ENCODE data around the gene ZNF804A. TPM values are rescaled to one million over a fixed set of nuclear protein-coding genes. Genes with fewer than 3 reads are reported as not detected.

Gene ZNF804A
- total RNA-seq, 1 donor from 2014 or later, result not detected

DNA sequence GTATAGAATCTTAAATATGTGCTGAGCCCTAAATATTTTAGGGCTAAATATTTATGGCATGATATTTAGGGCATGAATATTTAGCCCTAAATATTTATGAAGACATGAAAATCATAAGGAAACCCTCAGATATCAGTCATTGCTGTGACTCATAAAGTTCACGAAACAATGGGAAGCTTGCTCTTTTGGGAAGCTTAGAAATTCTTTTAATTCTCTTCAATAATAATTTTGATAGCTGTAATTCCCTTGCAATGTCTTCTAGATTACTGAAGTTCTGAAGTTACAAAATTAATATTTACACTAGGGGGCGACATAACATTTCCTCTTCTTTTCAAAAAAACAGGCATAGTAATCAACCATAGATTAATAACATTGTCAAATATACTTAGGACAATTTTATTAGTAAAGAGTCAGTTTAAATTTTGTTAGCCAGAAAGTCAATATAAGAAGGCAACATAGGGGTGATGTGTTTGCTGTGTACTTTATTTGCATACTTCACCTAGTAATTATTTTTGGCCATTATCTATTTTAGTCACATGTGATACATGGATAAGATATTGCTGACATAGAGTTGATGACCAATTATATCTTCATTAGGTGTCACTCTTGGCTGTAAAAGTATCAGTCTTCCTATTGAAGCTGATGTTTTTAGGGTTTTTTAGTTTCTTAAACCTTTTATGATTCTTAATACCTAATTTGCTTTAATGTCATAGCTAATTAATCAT is 13.2 kb downstream of the ZNF804A start:
- Histone ChIP-seq H3K27me3 (ENCODE audit: control insufficient read depth, insufficient read depth, low read length) (no peaks in the 10 kb centered on the region), H3K36me3 (ENCODE audit: control insufficient read depth, insufficient read depth, low read length) (no peaks in the 10 kb centered on the region), H3K4me3 (ENCODE audit: low read depth, low read length) (no peak overlapping the region)
- DNase-seq (ENCODE audit: low read depth), result no peak
- TF ChIP-seq, protein P1, sequence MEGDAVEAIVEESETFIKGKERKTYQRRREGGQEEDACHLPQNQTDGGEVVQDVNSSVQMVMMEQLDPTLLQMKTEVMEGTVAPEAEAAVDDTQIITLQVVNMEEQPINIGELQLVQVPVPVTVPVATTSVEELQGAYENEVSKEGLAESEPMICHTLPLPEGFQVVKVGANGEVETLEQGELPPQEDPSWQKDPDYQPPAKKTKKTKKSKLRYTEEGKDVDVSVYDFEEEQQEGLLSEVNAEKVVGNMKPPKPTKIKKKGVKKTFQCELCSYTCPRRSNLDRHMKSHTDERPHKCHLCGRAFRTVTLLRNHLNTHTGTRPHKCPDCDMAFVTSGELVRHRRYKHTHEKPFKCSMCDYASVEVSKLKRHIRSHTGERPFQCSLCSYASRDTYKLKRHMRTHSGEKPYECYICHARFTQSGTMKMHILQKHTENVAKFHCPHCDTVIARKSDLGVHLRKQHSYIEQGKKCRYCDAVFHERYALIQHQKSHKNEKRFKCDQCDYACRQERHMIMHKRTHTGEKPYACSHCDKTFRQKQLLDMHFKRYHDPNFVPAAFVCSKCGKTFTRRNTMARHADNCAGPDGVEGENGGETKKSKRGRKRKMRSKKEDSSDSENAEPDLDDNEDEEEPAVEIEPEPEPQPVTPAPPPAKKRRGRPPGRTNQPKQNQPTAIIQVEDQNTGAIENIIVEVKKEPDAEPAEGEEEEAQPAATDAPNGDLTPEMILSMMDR (IDR thresholded peaks at IDR 0.05; ENCODE audit: insufficient read depth, low read length, poor library complexity, severe bottlenecking), result peak; percentile 36

DNA sequence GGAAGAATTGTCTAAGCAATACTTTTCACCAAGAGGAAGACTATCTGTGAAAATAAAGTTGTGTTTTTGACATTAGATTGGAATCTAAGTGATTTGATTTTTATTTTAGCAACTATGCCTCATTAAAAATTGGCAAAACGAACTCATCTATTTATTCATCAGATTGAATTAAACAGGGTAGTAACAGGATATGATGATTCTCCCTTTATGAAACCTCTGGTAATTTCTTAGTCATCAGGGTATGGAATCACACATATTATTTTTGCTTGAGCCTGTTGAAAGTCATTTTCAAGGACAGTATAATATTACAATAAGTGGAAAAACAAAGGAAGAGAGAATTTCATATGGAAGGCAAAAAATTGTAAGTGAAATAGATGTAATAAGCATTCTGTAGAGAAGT is 22.0 kb downstream of the ZNF804A start:
- DNase-seq (ENCODE audit: low read depth), result no peak

DNA sequence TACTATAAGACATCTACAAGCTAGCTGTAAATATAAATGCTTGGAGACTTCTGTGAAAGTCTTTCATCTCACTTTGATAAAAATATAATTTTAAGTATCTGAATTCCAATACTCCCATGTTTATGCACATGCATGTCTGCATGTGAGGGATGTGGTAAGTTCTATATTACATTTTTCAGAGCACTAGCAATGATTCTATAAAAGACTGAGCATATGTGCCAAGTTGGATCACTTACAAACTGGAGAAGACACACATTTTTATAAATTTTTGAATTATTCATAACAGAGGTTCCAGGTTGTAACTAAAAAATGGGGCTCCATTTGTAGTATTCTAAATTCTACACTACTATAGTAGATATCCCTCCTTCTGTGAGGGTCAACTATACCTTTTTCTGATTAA is 26.0 kb downstream of the ZNF804A start:
- Histone ChIP-seq H3K36me3 (ENCODE audit: control insufficient read depth, insufficient read depth, low read length) (no peaks in the 10 kb centered on the region), H3K4me3 (ENCODE audit: low read depth, low read length) (no peak overlapping the region), H3K27me3 (ENCODE audit: control insufficient read depth, insufficient read depth, low read length) (no peaks in the 10 kb centered on the region)
- TF ChIP-seq, protein P1 (IDR thresholded peaks at IDR 0.05; ENCODE audit: insufficient read depth, low read length, poor library complexity, severe bottlenecking), result no peak
- no peak for DNase-seq (ENCODE audit: low read depth)

More for the DNA sequence above, 22.0 kb downstream of the ZNF804A start:
- Histone ChIP-seq H3K36me3 (ENCODE audit: control insufficient read depth, insufficient read depth, low read length) (no peaks in the 10 kb centered on the region), H3K4me3 (ENCODE audit: low read depth, low read length) (no peak overlapping the region), H3K27me3 (ENCODE audit: control insufficient read depth, insufficient read depth, low read length) (no peaks in the 10 kb centered on the region)
- TF ChIP-seq, protein P1 (IDR thresholded peaks at IDR 0.05; ENCODE audit: insufficient read depth, low read length, poor library complexity, severe bottlenecking), result no peak

DNA sequence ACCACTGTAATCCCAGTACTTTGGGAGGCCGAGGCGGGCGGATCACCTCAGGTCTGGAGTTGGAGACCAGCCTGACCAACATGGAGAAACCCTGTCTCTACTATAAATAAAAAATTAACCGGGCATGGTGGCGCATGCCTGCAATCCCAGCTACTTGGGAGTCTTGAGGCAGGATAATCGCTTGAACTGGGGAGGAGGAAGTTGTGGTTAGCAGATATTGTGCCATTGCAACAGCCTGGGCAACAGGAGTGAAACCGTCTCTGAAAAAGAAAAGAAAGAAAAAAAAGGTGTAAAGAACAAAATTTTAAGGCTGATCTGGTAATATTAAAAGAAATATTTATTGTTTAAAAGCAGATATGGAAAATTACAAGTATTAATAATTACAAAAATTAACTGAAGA is 29.7 kb downstream of the ZNF804A start:
- no peak for DNase-seq (ENCODE audit: low read depth)

DNA sequence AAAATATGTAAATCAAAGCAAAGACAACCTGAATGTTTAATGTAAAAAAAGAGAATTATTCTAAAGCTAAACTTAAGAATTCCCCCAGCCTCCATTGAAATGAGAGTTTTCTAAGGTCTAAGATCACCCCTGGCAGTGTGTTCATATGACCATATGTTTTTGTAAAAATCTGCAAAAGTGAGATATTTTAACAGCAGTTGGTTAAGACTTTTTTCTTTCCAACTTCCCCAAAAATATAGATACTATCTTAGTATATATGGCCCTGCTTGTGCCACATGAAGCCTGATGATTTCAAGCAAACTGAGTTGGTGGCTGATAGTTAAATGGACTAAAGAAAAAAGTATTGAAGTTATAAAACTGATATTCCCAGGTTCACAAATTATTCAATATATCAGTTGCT is 35.4 kb downstream of the ZNF804A start:
- Histone ChIP-seq H3K27me3 (ENCODE audit: control insufficient read depth, insufficient read depth, low read length) (no peaks in the 10 kb centered on the region), H3K4me3 (ENCODE audit: low read depth, low read length) (no peak overlapping the region), H3K36me3 (ENCODE audit: control insufficient read depth, insufficient read depth, low read length) (no peaks in the 10 kb centered on the region)
- TF ChIP-seq, protein P1 (IDR thresholded peaks at IDR 0.05; ENCODE audit: insufficient read depth, low read length, poor library complexity, severe bottlenecking), result no peak
- no peak for DNase-seq (ENCODE audit: low read depth)

More for the DNA sequence above, 29.7 kb downstream of the ZNF804A start:
- TF ChIP-seq, protein P1 (IDR thresholded peaks at IDR 0.05; ENCODE audit: insufficient read depth, low read length, poor library complexity, severe bottlenecking), result no peak
- Histone ChIP-seq H3K36me3 (ENCODE audit: control insufficient read depth, insufficient read depth, low read length) (no peaks in the 10 kb centered on the region), H3K4me3 (ENCODE audit: low read depth, low read length) (no peak overlapping the region), H3K27me3 (ENCODE audit: control insufficient read depth, insufficient read depth, low read length) (no peaks in the 10 kb centered on the region)

DNA sequence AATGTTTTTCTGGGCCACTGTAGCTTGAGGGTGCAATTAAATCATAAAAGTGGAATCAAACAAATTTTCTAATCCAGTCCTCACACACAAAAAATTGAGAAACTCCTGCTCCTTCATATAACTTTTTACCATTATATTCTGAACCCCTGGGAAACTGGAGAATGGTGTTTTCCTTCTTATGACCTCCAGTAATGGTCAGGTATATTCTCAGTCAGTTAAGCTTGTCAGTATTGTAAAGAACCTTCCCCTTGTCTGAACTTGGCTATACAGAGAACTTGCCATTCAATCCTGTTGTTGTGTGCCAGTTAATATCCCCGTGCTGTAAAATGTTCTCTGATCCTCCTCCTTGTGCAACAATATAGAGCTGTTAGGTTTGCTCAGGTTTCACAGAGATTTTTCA is 39.5 kb downstream of the ZNF804A start:
- TF ChIP-seq, protein P1 (IDR thresholded peaks at IDR 0.05; ENCODE audit: insufficient read depth, low read length, poor library complexity, severe bottlenecking), result no peak
- H3K36me3 ChIP-seq (ENCODE audit: control insufficient read depth, insufficient read depth, low read length), result no peaks in the 10 kb centered on the region
- H3K27me3 ChIP-seq (ENCODE audit: control insufficient read depth, insufficient read depth, low read length), result no peaks in the 10 kb centered on the region
- no peak overlapping the region for H3K4me3 ChIP-seq (ENCODE audit: low read depth, low read length)
- DNase-seq (ENCODE audit: low read depth), result no peak
